Ascending aorta (tissue), 2 donors: ENCODE results near the gene C1QTNF1. TPM values are rescaled to one million over a fixed set of nuclear protein-coding genes. Genes with fewer than 3 reads are reported as not detected.
"Not testable (repeated sequence)": the region's sequence is repeated elsewhere in the genome, so short reads cannot be mapped to it uniquely, and the experiment has no call there.

Experiments
- DNase-seq, 2 donors: peaks; one replicate each; pipeline ENCODE4 v3.0.0-alpha.2; 2019; ENCODE audit warnings: low spot score in 2 of 2
- H3K27ac ChIP-seq, 2 donors: fragments of 200-600 bp; sonication (generic); one replicate each; pipeline ENCODE4 v1.5.1; 2016 to 2017; ENCODE audit warnings: mild to moderate bottlenecking in 1 of 2
- H3K27me3 ChIP-seq: fragments of 200-600 bp; sonication (generic); one replicate; pipeline ENCODE4 v1.5.1; 2017
- H3K36me3 ChIP-seq, 2 donors: fragments of 200-600 bp; sonication (generic); one replicate each; pipeline ENCODE4 v1.5.1; 2016
- H3K4me1 ChIP-seq, 2 donors: fragments of 200-600 bp; sonication (generic); one replicate each; pipeline ENCODE4 v1.5.1; 2016 to 2017; ENCODE audit warnings: mild to moderate bottlenecking in 1 of 2
- H3K4me3 ChIP-seq, 2 donors: fragments of 200-600 bp; sonication (generic); one replicate each; pipeline ENCODE4 v1.5.1; 2016 to 2017; ENCODE audit warnings: mild to moderate bottlenecking in 1 of 2
- H3K9me3 ChIP-seq, 2 donors: fragments of 200-600 bp; sonication (generic); one replicate each; pipeline ENCODE4 v1.5.1; 2016
- intact Hi-C: fragments of 100-400 bp; cut with DNase I; formaldehyde crosslinking; loops from one replicate; pipeline ENCODE4 v1.15.1; 2023
- total RNA-seq: library from RNA; depleted of rRNA; stranded (reverse); fragments of >200 nt; gene quantifications from one replicate; pipeline ENCODE4 v1.1.0, GENCODE V29; 2016
- TF ChIP-seq, protein P1 (sequence below), 3 experiments: fragments of 200-600 bp in 2 of 3; fragments of 450-650 bp in 1 of 3; sonication (generic) in 2 of 3; IDR thresholded peaks; one replicate each; pipeline ENCODE4 v1.5.1; 2016 to 2019; ENCODE audit warnings: antibody characterized with exemption in 3 of 3, mild to moderate bottlenecking in 1 of 3, moderate library complexity in 1 of 3

C1QTNF1 gene
- total RNA-seq, 1 donor from 2014 or later: 435 TPM

DNA sequence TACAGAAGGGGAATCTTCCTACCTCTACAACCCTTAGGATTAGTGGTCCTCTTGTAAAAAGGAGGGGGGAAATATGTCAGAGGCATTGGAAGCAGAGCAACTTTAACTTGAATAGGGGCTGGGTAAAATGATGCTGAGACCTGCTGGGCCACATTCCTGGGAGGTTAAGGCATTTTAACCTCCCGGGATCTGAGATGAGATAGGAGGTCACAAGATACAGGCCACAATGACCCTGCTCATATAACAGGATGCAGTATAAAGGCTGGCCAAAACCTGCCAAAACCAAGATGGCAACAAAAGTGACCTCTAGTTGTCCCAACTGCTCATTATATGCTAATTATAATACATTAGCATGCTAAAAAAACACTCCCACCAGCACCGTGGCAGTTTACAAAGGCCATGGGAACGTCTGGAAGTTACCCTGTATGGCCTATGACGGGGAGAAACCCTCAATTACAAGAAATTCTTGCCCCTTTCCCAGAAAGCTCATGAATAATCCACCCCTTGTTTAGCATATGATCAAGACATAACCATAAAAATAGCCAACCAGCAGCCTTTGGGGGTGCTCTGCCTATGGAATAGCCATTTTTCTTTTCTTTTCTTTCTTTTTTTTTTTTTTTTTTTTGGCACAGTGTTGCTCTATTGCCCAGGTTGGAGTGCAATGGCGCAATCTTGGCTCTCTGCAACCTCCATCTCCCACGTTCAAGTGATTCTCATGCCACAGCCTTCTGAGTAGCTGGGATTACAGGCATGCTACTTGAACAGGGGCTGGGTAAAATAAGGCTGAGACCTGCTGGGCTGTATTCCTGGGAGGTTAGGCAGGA lies 6.2 kb upstream of the C1QTNF1 start:
- no peak overlapping the region for H3K27ac ChIP-seq
- TF ChIP-seq, protein P1, sequence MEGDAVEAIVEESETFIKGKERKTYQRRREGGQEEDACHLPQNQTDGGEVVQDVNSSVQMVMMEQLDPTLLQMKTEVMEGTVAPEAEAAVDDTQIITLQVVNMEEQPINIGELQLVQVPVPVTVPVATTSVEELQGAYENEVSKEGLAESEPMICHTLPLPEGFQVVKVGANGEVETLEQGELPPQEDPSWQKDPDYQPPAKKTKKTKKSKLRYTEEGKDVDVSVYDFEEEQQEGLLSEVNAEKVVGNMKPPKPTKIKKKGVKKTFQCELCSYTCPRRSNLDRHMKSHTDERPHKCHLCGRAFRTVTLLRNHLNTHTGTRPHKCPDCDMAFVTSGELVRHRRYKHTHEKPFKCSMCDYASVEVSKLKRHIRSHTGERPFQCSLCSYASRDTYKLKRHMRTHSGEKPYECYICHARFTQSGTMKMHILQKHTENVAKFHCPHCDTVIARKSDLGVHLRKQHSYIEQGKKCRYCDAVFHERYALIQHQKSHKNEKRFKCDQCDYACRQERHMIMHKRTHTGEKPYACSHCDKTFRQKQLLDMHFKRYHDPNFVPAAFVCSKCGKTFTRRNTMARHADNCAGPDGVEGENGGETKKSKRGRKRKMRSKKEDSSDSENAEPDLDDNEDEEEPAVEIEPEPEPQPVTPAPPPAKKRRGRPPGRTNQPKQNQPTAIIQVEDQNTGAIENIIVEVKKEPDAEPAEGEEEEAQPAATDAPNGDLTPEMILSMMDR (IDR thresholded peaks at IDR 0.05): no peak
- H3K4me3 ChIP-seq: no peak overlapping the region
- no peaks in the 10 kb centered on the region for H3K36me3 ChIP-seq
- H3K4me1 ChIP-seq: peaks cover 15 to 38% of the 10 kb centered on the region in 2 donors
- DNase-seq: peak in 1 of 2 donors; percentile 27
- intact Hi-C loops: loop anchor here (2.0 kb wide), 2 partner anchors 65 to 375 kb away; no protein-coding TSS in a partner anchor
- no peaks in the 10 kb centered on the region for H3K9me3 ChIP-seq
- H3K27me3 ChIP-seq: no peaks in the 10 kb centered on the region

DNA sequence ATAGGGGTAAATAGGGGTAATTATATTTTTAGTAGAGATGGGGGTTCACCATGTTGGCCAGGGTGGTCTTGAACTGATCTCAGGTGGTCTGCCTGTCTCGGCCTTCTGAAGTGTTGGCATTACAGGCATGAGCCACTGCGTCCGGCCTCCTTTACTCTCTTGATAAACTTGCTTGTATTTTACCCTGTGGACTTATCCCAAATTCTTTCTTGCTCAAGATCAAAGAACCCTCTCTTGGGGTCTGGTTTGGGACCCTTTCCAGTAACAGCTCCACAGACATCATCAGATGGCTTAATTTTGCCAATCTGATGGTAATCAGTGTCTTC lies 5.6 kb upstream of the C1QTNF1 start:
- Histone ChIP-seq H3K27me3 (no peaks in the 10 kb centered on the region), H3K27ac (no peak overlapping the region), H3K36me3 (no peaks in the 10 kb centered on the region), H3K4me1 (peaks cover 19 to 43% of the 10 kb centered on the region in 2 donors), H3K4me3 (no peak overlapping the region), H3K9me3 (no peaks in the 10 kb centered on the region)
- TF ChIP-seq, protein P1 (IDR thresholded peaks at IDR 0.05): no peak
- intact Hi-C loops: loop anchor here (2.0 kb wide), 2 partner anchors 64 to 374 kb away; no protein-coding TSS in a partner anchor
- DNase-seq: no peak

DNA sequence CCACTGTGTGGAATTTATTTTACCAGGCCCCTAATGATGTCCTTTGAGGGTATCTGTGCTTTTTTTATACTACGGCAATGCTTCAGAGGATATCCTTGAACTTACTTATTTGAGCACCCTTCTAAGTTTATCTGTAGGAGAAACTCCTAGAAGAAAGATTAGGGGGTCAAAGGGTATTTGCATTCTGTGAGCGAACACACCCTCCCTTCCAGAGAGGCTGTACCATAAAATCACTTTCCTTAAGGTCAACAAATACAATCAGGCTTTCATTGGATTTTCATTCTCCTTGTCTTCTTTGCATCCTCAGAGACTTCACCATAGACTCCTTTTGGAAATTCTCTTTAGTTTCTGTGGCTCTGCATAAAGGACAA lies 4.7 kb upstream of the C1QTNF1 start:
- H3K27me3 ChIP-seq: no peaks in the 10 kb centered on the region
- intact Hi-C loops: loop anchor here (2.0 kb wide), 2 partner anchors 64 to 374 kb away; no protein-coding TSS in a partner anchor
- H3K4me1 ChIP-seq: peaks cover 19 to 49% of the 10 kb centered on the region in 2 donors
- TF ChIP-seq, protein P1 (IDR thresholded peaks at IDR 0.05): no peak
- H3K4me3 ChIP-seq: no peak overlapping the region
- DNase-seq: no peak
- no peaks in the 10 kb centered on the region for H3K36me3 ChIP-seq
- H3K27ac ChIP-seq: peak overlapping the region; percentile 86 to 89
- no peaks in the 10 kb centered on the region for H3K9me3 ChIP-seq

DNA sequence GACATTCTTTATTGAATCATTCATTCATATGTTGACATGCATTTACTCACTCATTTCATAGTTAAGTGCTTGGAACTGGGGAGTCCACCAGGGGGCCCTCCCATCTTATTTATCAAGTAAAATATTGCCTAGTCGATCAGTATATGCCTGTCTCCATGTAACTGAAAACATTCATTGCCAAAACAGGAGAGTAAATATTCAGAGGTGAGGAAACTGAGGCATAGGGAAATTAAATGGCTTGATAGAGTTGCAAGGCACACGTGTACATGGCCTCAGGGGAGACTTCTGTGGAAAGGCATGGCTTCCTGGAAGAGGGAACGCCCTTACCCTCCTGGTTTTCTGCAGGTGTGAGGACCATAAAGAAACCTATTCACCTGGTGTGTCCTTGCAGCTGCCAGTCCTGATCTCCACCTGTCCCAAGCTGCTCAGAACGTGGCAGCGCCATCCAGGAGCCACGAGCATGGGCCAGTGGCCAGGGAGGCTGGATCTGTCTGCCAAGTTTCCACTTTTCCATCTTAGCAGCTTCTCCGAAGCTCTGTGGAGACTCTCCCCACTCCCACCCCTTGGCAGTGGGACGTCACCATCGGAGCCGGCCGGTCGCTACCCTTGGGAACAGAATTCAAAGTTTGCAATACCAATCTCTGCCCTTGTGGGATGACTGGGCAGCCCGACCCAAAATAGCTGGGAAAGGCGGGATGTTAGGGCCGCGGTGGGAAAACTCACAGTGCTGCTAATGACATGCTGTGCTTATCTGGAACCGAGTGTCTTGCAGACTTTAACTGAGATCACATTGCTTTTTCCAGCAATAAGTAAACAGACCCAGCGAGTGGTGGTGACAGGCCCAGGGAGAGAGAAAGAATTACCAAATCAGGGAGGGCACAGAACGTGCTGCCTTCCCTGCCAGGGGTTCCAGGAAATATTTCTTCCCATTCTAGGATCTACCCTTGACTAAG lies 4.1 kb upstream of the C1QTNF1 start:
- intact Hi-C loops: loop anchor here (1.0 to 10.0 kb wide), 6 partner anchors 17 to 373 kb away; no protein-coding TSS in a partner anchor
- H3K27me3 ChIP-seq: no peaks in the 10 kb centered on the region
- peaks cover 19 to 52% of the 10 kb centered on the region in 2 donors for H3K4me1 ChIP-seq
- peak overlapping the region; percentile 86 to 89 for H3K27ac ChIP-seq
- H3K9me3 ChIP-seq: no peaks in the 10 kb centered on the region
- peak; percentile 53 to 93 for DNase-seq
- peak overlapping the region in 1 of 2 donors; percentile 26 for H3K4me3 ChIP-seq
- TF ChIP-seq, protein P1 (IDR thresholded peaks at IDR 0.05): peak; percentile 54 to 76 (median 72)
- H3K36me3 ChIP-seq: no peaks in the 10 kb centered on the region

DNA sequence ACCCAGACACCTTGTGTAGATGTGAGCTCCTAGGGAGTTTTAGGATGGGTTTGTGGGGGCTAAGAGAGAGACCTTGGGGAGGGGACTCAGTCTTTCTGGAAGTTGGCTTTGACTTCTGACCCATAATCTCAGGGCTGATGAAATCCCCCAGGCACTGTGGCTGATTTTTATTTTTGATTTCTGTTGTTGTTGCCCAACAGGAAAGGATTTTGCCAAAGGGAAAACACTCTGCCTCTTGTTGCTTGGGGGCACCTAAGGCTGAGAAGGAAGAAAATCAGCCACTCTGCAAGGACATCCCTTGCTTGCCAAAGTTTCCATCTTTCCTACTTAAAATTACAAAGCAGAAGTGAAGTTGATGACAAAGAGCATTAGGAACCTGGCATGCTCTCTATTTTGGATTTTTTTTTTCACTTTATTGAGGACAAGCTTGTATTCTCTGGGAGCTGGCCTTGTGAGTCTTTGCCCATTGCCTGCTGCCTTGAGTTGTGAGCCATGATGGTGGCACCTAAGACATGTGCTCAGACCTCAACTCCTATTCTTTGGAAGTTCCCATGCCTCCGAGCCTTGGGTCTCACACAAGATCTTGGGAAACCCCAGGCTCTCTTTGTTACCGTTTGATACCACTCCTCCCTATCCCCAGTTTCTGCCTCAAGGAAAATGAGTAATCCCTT lies 3.2 kb upstream of the C1QTNF1 start:
- Histone ChIP-seq H3K4me1 (peaks cover 19 to 56% of the 10 kb centered on the region in 2 donors), H3K36me3 (no peaks in the 10 kb centered on the region), H3K4me3 (peak overlapping the region in 1 of 2 donors; percentile 26), H3K9me3 (no peaks in the 10 kb centered on the region), H3K27me3 (no peaks in the 10 kb centered on the region), H3K27ac (peak overlapping the region; percentile 86 to 89)
- peak in 1 of 2 donors; percentile 65 for DNase-seq
- TF ChIP-seq, protein P1 (IDR thresholded peaks at IDR 0.05): no peak
- intact Hi-C loops: loop anchor here (1.0 to 10.0 kb wide), 4 partner anchors 16 to 284 kb away; no protein-coding TSS in a partner anchor

DNA sequence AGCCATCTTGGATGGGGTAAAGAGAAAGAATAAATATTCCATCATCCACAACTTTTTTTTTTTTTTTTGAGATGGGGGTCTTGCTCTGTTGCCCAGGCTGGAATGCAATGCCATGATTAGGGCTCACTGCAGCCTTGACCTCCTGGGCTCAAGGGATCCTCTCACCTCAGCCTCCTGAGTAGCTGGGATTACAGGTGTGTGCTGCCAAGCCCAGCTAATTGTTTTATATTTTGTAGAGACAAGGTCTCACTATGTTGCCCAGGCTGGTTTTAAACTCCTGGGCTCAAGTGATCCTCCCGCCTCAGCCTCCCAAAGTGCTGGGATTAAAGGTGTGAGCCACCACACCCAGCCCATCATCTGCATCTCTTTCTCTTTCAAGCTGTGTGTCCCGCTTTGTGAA lies 2.0 kb upstream of the C1QTNF1 start:
- H3K36me3 ChIP-seq, H3K27me3 ChIP-seq, H3K9me3 ChIP-seq, H3K4me3 ChIP-seq: not testable (repeated sequence)
- peak overlapping the region; percentile 86 to 89 for H3K27ac ChIP-seq
- peak in 1 of 2 donors; percentile 37 for DNase-seq
- intact Hi-C loops: loop anchor here (2.0 to 10.0 kb wide), 3 partner anchors 15 to 283 kb away; no protein-coding TSS in a partner anchor
- H3K4me1 ChIP-seq: peaks cover 28 to 67% of the 10 kb centered on the region in 2 donors
